Fibroblast of mammary gland (primary cell): Measurements from ENCODE around the gene KRT74.

Experiments used
- DNase-seq: peaks from one replicate; pipeline ENCODE4 v3.0.0-alpha.2; 2010; ENCODE audit warnings: low read depth
- H3K4me3 ChIP-seq: 2 replicates; pipeline ENCODE4 v1.5.1; 2011; ENCODE audit warnings: low read depth, mild to moderate bottlenecking, low read length, moderate library complexity; ENCODE audit not compliant: control insufficient read depth
- TF ChIP-seq, protein P1 (sequence below): conservative IDR thresholded peaks from 2 replicates; pipeline ENCODE4 v1.5.1; 2011; ENCODE audit warnings: low read depth, low read length, inconsistent platforms; ENCODE audit not compliant: control insufficient read depth, insufficient read depth

The KRT74 gene

DNA sequence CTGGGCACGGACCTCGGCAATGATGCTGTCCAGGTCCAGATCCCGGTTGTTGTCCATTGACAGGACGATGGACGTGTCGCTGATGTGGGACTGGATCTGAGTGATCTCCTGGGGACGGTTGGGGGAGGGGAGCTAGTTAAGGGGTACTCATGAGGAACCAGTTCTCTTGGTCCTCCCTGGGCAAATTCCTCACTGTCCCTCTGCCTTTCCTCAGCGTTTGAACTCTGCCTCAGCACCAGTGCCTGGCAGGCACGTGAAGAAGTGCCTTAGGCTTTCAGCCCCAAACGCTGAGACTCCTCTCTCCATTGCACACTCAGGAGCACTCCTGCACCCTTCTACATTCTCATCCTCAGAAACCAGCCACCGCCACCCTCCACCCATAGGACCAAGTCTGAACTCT, 17.9 kb upstream of the KRT74 start:
- H3K4me3 ChIP-seq = no peak overlapping the region
- TF ChIP-seq, protein P1, sequence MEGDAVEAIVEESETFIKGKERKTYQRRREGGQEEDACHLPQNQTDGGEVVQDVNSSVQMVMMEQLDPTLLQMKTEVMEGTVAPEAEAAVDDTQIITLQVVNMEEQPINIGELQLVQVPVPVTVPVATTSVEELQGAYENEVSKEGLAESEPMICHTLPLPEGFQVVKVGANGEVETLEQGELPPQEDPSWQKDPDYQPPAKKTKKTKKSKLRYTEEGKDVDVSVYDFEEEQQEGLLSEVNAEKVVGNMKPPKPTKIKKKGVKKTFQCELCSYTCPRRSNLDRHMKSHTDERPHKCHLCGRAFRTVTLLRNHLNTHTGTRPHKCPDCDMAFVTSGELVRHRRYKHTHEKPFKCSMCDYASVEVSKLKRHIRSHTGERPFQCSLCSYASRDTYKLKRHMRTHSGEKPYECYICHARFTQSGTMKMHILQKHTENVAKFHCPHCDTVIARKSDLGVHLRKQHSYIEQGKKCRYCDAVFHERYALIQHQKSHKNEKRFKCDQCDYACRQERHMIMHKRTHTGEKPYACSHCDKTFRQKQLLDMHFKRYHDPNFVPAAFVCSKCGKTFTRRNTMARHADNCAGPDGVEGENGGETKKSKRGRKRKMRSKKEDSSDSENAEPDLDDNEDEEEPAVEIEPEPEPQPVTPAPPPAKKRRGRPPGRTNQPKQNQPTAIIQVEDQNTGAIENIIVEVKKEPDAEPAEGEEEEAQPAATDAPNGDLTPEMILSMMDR = no peak
- no peak for DNase-seq

DNA sequence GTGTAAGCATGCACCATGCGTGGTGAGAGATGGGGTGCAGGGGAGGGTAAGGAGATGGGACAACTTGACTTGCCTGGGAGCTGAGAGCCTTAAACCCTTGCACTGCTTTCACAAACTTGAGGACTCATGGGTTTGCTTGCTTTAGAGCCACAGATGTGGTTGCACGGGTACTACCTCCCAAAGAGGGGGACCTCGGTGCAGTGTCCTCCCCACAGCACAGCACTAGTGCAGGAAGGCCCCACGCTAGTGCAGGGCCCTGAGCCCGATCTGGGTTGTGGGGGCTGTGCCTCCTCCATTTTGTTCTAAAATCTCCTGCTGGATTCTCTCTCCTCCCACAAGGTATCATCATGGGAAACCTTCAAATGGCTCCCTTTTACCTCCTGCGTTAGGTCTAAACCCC, 16.4 kb upstream of the KRT74 start:
- TF ChIP-seq, protein P1 = no peak
- H3K4me3 ChIP-seq = no peak overlapping the region
- no peak for DNase-seq

DNA sequence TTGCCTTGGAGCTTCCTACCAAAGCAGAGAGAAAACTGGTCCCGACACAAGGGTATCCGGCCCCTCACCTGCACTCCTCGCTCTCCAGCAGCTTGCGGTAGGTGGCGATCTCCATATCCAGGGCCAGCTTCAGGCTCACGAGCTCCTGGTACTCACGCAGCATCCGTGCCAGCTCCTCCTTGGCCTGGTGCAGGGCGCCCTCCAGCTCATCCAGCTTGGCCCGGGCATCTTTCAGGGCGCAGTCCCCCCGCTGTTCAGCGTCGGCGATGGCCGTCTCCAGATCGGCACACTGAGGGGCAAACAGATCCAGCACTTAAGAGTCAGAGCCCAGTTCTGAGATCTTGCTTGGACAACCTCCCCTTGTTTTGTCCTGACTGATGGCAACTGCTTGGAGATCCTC, 13.9 kb upstream of the KRT74 start:
- no peak for DNase-seq
- TF ChIP-seq, protein P1 = no peak
- no peak overlapping the region for H3K4me3 ChIP-seq

DNA sequence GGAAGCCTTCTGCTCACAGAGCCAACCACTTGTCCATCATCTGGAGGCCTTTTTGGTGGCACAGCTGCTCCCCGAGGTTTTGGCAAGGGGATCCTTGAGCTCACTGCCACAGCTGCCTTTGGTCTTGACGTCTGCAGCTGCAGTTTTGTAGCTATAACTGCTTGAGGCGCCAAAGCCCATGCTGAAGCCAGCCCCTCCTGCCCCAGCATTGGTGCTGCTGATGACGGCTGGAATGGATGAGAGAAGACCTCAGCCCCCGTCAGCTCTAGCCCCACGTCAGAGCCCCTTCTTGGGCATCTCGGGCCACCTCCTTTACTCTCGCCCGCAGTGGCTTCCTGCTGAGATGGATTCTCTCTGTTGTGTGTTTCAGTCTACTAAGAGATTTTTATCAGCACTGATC, 12.3 kb upstream of the KRT74 start:
- no peak for DNase-seq
- H3K4me3 ChIP-seq = no peak overlapping the region
- TF ChIP-seq, protein P1 = no peak

DNA sequence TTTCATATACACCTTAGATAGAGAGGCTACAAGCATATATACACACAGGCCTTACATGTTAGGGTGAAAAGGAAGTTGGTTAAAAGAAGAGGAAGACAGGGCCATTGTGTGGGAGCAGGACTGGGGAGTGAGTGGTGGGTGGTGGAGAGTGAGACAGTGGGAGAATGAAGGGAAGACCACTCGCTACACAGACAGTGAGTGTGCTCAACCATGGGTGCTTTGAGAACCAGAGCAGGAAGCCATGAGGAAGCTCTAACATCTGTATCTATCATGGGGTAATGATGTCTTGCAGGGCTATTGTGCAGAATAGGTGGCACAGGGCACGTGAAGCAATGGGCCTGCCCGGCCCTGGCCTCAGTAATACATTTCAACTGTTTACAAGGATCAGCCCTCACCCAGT, 11.4 kb upstream of the KRT74 start:
- TF ChIP-seq, protein P1 = no peak
- H3K4me3 ChIP-seq = no peak overlapping the region
- DNase-seq = no peak

DNA sequence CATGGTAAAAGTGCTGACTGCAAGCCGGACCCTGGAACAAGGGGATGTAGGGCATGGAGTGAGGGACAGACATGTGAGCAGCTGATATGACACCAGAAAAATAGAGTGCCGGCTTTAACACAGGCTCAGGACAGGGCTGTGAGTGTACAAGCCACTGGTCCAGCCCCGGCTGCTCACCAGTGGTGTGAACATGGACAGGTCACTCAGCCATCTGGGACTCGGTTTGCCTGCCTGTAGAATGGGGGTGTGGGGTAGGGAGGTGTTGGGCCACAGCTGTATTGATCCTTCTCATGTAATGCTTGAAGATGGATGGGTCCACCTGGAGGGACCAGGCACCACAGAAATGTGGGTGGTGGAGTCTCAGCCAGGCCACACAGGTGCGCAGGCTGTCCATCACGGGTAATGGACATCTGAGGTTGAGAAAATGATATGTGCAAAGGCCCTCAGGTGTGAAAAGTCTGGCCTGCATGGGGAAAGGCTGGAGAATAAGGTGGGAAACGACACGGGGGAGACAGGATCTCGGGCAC, 10.6 kb upstream of the KRT74 start:
- no peak overlapping the region for H3K4me3 ChIP-seq
- no peak for DNase-seq
- TF ChIP-seq, protein P1 = no peak

DNA sequence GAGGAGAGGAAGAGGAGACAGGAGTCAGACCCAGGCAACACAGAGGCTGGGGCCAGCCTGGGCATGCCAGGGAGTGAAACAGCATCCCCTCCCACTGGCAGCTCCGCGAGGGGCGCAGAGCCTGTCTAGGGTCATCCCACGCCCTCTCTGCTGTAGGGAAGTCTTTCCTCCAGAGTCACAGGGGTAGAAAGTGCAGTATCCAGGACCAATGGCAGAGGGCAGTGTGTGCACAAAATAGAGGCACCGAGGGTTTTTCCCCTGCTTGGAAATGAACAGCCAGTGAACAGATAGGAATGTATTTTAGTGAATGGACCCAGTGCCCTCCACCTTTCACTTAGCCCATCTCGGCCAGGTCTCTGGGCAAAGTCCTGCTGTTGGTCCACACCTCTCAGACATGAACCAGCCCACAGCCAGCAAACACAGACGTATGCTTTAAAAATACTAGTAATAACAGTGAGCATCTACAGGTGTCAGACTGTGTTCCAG, 9.4 kb upstream of the KRT74 start:
- TF ChIP-seq, protein P1 = peak; percentile 77
- H3K4me3 ChIP-seq = no peak overlapping the region
- peak; percentile 52 for DNase-seq
